ENCODE results near the gene RPL29.
"Not testable (repeated sequence)": the region's sequence is repeated elsewhere in the genome, so short reads cannot be mapped to it uniquely, and the experiment has no call there.

Gene RPL29

DNA sequence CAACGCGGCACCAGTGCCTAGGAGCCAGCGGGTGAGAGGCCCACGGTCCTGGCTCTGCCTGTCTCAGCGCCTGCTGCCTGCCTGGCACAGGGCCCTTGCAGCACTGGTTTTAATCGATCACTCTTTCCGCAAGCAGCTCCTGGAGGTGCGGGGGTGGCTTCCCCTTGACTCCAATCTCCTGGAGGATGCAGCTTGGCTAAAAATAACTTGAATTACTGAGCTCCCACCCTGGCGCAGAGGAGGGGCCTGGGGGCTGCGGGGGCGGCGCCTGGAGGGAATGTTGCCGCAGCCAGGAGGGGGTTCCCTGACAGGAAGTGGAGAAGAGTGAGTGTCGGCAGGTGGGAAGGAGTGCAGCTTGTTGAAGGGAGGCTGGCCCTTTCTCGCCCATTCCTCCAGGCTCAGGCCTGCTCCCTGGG, 9.9 kb upstream of the RPL29 start:
- DNase-seq (ENCODE audit: low spot score), result peak; percentile 80

DNA sequence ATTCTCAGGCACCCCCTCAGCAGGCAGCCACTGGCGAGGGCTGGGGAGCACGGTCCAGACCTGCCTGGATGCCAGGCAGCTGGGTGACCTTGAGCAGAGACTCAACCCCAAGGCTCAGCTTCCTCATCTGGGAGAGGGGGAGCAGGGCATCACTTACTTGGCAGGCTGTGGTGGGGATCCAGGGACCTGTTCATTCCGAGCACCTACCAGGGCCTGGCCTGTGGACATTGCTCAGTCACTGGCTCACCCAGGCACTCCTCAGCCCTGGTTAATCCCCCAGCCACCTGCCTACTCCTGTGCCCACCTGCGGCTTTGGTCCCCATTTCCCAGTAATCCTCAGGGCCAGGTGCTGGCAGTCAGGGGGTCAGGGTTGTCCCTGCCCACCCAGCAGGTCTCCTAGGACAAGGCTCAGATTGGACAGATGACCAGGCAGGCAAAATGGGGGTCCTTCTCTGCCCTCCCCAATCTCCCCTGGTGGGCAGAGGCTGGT, 9.3 kb upstream of the RPL29 start:
- DNase-seq (ENCODE audit: low spot score), result no peak

- DNase-seq (ENCODE audit: low spot score), result no peak
Observed at GRCh38 chr3:52004163-52004787, 8.6 kb upstream of the RPL29 start.

DNA sequence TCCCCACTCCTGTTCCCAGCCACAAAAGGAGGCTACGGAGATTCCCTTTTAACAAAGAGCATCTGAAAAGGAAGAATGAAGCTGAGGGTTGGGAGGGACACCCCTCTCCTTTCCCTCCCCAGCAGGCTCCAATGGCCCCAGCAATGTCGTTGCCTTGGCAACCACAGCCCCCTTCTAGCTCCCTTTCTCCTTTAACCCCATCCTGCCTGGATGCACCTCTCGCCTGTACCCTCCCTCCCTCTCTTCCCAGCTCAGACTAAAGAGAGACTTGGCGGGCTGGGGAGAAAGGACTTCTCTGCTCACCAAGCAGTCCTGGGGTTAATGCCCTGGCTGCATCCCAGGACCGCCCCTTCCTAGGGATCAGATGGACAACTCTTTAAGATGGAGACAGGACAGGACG, 7.1 kb upstream of the RPL29 start:
- no peak for DNase-seq (ENCODE audit: low spot score)

DNA sequence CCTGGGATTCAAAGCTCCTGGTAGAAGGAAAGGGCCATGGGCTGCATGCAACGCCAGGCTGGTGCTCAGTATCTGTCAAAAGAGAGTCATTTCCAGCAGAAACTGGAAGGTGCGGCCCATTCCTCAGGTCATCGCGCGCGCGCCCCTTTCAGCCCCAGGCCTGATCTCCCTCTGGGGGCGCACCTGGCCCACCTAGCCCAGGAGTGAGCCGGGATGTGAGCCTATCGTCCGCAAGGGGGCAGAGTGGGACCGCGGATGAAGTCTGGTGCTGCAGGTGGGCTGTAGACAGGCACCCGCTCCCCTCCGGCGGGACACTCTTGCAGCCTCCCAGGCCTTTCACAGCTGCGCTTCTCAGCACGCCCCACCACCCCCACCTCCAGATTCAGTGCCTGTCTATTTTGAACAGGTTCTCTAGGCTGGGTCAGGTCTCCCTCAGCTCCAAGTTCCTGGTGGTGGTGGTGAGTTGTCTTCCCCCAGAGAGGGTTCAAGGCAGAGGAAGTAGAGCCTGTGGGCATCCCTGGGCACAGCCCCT, 5.8 kb upstream of the RPL29 start:
- DNase-seq (ENCODE audit: low spot score), result peak; percentile 89

DNA sequence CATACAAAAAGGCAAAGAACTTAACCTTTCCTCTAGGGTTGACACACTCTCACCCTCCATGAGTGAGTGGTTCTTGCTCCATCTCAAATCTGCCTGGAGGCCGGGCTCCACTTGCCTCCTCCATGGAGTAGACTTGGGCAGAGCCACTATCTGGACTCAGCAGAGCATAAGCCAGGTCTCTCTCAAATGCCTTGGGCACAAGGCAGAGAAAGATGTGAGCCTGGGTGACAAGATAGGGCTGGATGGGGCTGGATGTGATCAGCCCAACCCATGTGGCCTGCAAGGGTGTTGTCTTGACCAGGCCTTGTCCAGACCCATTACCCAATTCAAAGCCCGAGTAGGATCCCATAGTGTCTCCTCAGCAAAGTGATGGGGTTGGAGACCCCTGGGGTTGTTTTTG, 4.2 kb upstream of the RPL29 start:
- no peak for DNase-seq (ENCODE audit: low spot score)

GRCh38 chr3:51998774-51999173, 3.1 kb upstream of the RPL29 start:
- DNase-seq (ENCODE audit: low spot score), result no peak

GRCh38 chr3:51997935-51998596, 2.4 kb upstream of the RPL29 start:
- DNase-seq (ENCODE audit: low spot score), result no peak

- no peak for DNase-seq (ENCODE audit: low spot score)
Observed at GRCh38 chr3:51997172-51997571, 1.5 kb upstream of the RPL29 start.

- DNase-seq (ENCODE audit: low spot score), result no peak
Observed at GRCh38 chr3:51994530-51994929, 1.2 kb downstream of the RPL29 start.

- DNase-seq (ENCODE audit: low spot score), result not testable (repeated sequence)
Observed at GRCh38 chr3:51993657-51994056, 2.0 kb downstream of the RPL29 start.

- no peak for DNase-seq (ENCODE audit: low spot score)
Observed at GRCh38 chr3:51992017-51992682, 3.5 kb downstream of the RPL29 start.

GRCh38 chr3:51990501-51990971, 5.2 kb downstream of the RPL29 start:
- not testable (repeated sequence) for DNase-seq (ENCODE audit: low spot score)

GRCh38 chr3:51988286-51989146, 7.2 kb downstream of the RPL29 start:
- no peak for DNase-seq (ENCODE audit: low spot score)

- DNase-seq (ENCODE audit: low spot score), result no peak
Observed at GRCh38 chr3:51987568-51987967, 8.1 kb downstream of the RPL29 start.

DNA sequence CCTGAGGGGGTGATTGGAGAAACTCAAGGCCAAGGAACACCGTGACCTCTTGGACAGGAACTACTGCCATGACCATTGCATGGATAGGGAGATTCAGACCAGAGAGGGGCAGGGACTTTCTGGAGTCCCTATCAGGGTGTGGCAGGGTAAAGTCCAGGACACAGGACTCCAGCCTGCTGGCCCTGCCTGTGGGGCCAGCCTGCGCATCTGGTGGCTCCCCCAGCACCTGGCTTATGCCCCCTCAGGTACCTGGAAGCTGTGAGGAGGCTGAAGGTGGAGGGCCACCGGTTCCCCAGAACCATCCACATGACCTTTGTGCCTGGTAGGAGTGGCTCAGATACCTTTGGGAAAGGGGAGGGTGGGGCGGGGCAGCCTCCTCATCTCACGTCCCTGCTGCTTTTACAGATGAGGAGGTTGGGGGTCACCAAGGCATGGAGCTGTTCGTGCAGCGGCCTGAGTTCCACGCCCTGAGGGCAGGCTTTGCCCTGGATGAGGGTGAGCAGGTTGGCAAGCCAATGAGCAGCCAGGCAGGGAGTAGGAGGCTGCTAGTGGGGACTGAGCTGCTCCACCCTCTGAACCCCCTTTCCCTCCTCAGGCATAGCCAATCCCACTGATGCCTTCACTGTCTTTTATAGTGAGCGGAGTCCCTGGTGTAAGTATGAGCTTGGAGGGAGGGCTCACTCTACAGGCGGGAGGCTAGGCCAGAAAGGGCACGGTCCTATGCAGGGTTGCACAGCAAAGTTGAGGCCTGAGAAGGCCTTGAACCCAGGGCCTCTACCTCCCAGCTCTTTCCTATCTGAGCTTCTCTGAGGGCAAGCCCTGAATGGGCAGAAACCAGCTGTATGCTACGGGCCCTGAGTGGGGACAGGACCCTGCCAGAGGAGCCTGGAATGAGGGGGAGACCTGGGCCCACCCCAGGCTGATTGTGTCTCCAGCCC, 9.4 kb downstream of the RPL29 start:
- DNase-seq (ENCODE audit: low spot score), result no peak

- DNase-seq (ENCODE audit: low spot score), result no peak
Observed at GRCh38 chr3:51985063-51985462, 10.6 kb downstream of the RPL29 start.

- no peak for DNase-seq (ENCODE audit: low spot score)
Observed at GRCh38 chr3:51984269-51984647, 11.4 kb downstream of the RPL29 start.

DNA sequence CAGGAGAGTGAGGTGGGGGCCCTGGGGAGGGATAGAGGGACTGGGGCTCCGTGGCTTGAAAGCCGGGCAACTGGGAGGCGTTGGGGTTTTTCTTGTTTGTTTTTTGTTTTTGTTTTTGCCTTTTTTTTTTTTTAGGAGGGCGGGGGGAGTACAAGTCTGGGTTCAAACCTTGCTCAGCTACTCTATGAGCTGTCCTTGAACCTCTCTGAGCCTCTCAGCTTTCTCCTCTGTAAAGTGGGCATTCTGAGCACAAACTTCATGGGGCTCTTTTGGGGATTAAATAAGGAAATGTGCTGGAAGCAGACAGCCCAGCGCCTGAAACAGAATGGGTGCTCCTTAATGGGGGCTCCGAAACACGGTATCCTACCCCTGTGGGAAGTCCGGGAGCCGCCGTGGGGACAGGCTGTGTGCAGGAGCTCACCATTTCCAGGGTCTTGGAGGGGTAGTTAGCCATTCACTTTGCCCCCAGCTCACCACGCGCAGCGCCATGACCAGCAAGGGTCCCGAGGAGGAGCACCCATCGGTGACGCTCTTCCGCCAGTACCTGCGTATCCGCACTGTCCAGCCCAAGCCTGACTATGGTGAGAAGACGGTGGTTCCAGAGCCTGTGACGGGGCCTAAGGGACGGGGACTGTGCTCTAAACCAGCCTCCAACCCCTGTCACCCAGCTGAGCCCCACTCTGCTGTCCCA, 12.0 kb downstream of the RPL29 start:
- no peak for DNase-seq (ENCODE audit: low spot score)

Data from GM03348 (cell line).